Adrenal gland (tissue), 19 donors: ENCODE measurements around the gene FOXO4. TPM values are rescaled to one million over a fixed set of nuclear protein-coding genes. Genes with fewer than 3 reads are reported as not detected.
"Not testable (repeated sequence)": the region's sequence is repeated elsewhere in the genome, so short reads cannot be mapped to it uniquely, and the experiment has no call there.

Source experiments
- DNase-seq, 7 donors: peaks; one replicate each; pipeline ENCODE4 v3.0.0-alpha.2; 2019 to 2020
- H3K27ac ChIP-seq, 5 donors: fragments of 200-600 bp; sonication (generic) in 4 of 5; 1 replicate in 3 of 5; 2 replicates in 2 of 5; pipeline versions ENCODE4 v1.5.1 to v1.8.0; 2016 to 2020; ENCODE audit warnings: mild to moderate bottlenecking in 1 of 5
- H3K27me3 ChIP-seq: fragments of 200-600 bp; 2 replicates; pipeline ENCODE4 v1.8.0; 2021
- H3K36me3 ChIP-seq, 2 donors: fragments of 200-600 bp; replicated peaks in 1 of 2; 1 replicate in 1 of 2; 2 replicates in 1 of 2; pipeline versions ENCODE4 v1.5.1 to v1.8.0; 2018 to 2022
- H3K4me1 ChIP-seq, 2 donors: fragments of 200-600 bp; replicated peaks in 1 of 2; 1 replicate in 1 of 2; 2 replicates in 1 of 2; pipeline versions ENCODE4 v1.5.1 to v1.8.0; 2018 to 2021
- H3K4me3 ChIP-seq, 4 donors: fragments of 200-600 bp; sonication (generic) in 3 of 4; one replicate each; pipeline ENCODE4 v1.5.1; 2016 to 2018
- H3K9me3 ChIP-seq, 3 donors: fragments of 200-600 bp; sonication (generic) in 1 of 3; replicated peaks in 1 of 3; 1 replicate in 2 of 3; 2 replicates in 1 of 3; pipeline versions ENCODE4 v1.5.1 to v1.8.0; 2016 to 2021
- CTCF ChIP-seq, 6 experiments: fragments of 450-650 bp in 4 of 6; fragments of 200-600 bp in 2 of 6; sonication (generic) in 1 of 6; IDR thresholded peaks; 1 replicate in 5 of 6; 2 replicates in 1 of 6; pipeline versions ENCODE4 v1.5.1 to v1.8.0; 2016 to 2021; ENCODE audit warnings: antibody characterized with exemption in 6 of 6, mild to moderate bottlenecking in 2 of 6, moderate library complexity in 1 of 6
- POLR2A ChIP-seq, 2 donors: fragments of 450-650 bp; IDR thresholded peaks; one replicate each; pipeline ENCODE4 v1.6.1; 2017; ENCODE audit warnings: antibody characterized with exemption in 2 of 2, mild to moderate bottlenecking in 2 of 2, moderate library complexity in 1 of 2
- WGBS, 4 donors: extraction: QIAGEN DNeasy Blood & Tissue Kit in 2 of 4; methylation state at CpG; one replicate each; pipeline versions ENCODE4 v1.1.5 to v1.1.7; 2013 to 2017; 5-methylcytosine and 5-hydroxymethylcytosine counted together
- intact Hi-C, 2 donors: fragments of 100-400 bp; cut with DNase I; formaldehyde crosslinking; loops; one replicate each; pipeline versions ENCODE4 v1.14.1 to v1.15.0; 2022 to 2023
- long read RNA-seq, 10 donors: library from polyadenylated mRNA in 3 of 10; unstranded in 2 of 10; stranded (forward) in 1 of 10; transcript quantifications; one replicate each; pipeline ENCODE4 v2.0.0 and lab custom pipeline, GENCODE V29; 2021 to 2026
- polyA plus RNA-seq, 3 donors: library from polyadenylated mRNA; stranded (reverse); fragments of 200-250 nt in 2 of 3; fragments of 350-450 nt in 1 of 3; fragmentation: Illumina TruSeq in 1 of 3; extraction: RNeasy Lipid Tissue Mini Kit (QIAGEN cat#74804) in 1 of 3; gene quantifications; one replicate each; pipeline ENCODE4 v1.2.3, GENCODE V29; 2013 to 2014
- total RNA-seq, 9 donors: library from RNA; depleted of rRNA in 4 of 9; stranded (reverse); fragments of >200 nt in 4 of 9; fragments of 120-200 nt in 1 of 9; fragmentation: NEBNext Ultra II Directional in 1 of 9; extraction: Animal tissue kit (Norgen Biotek cat#: 25700) in 1 of 9; gene quantifications; one replicate each; pipeline versions ENCODE4 v1.1.0 to v1.2.4, GENCODE V29; 2013 to 2023
- donor health status: healthy with polysubstance abuse.
- donor health status: Bipolar disorder and iron deficiency.
- donor health status: DM: yes; HTN: yes; CAD: no.
- donor health status: DM: no; HTN: no; CAD: no.
- donor health status: DM: no; HTN: no; CAD: no.
- donor health status: DM: yes; HTN: yes; CAD: no.

Gene FOXO4
- total RNA-seq, result 100 to 1,000 TPM in 5 of 9 donors, 10 to 100 TPM in 4; 61.3 to 191 (median 101) TPM
- polyA plus RNA-seq, result 10 to 100 TPM; 14.3 to 47.7 (median 34.2) TPM
- long read RNA-seq, donor 1, transcript FOXO4-202 (3 exons, 3,301 nt), result major isoform, 23 of 149 reads
- long read RNA-seq, donor 1, partial matches to known transcripts, result 124 of 149 reads
- long read RNA-seq, donor 1, other reads (novel, unspliced or antisense), result 0 of 149 reads
- long read RNA-seq, donor 2, transcript FOXO4-202 (3 exons, 3,301 nt), result major isoform, 23 of 273 reads
- long read RNA-seq, donor 2, partial matches to known transcripts, result 248 of 273 reads
- long read RNA-seq, donor 2, other reads (novel, unspliced or antisense), result 0 of 273 reads
- long read RNA-seq, donor 3, transcript FOXO4-202 (3 exons, 3,301 nt), result major isoform, 11 of 261 reads
- long read RNA-seq, donor 3, partial matches to known transcripts, result 250 of 261 reads
- long read RNA-seq, donor 3, other reads (novel, unspliced or antisense), result 0 of 261 reads
- long read RNA-seq, donor 4, partial matches to known transcripts, result 1 of 2 reads
- long read RNA-seq, donor 4, other reads (novel, unspliced or antisense), result 0 of 2 reads
- long read RNA-seq, donor 5, transcript FOXO4-202 (3 exons, 3,301 nt), result major isoform, 32 of 45 reads
- long read RNA-seq, donor 5, partial matches to known transcripts, result 5 of 45 reads
- long read RNA-seq, donor 5, other reads (novel, unspliced or antisense), result 8 of 45 reads
- long read RNA-seq, donor 6, result 0 reads
- long read RNA-seq, donor 7, transcript FOXO4-202 (3 exons, 3,301 nt), result major isoform, 6 of 93 reads
- long read RNA-seq, donor 7, partial matches to known transcripts, result 87 of 93 reads
- long read RNA-seq, donor 7, other reads (novel, unspliced or antisense), result 0 of 93 reads
- long read RNA-seq, donor 8, transcript FOXO4-202 (3 exons, 3,301 nt), result major isoform, 44 of 231 reads
- long read RNA-seq, donor 8, partial matches to known transcripts, result 187 of 231 reads
- long read RNA-seq, donor 8, other reads (novel, unspliced or antisense), result 0 of 231 reads
- long read RNA-seq, donor 9, transcript FOXO4-202 (3 exons, 3,301 nt), result major isoform, 12 of 133 reads
- long read RNA-seq, donor 9, partial matches to known transcripts, result 118 of 133 reads
- long read RNA-seq, donor 9, other reads (novel, unspliced or antisense), result 0 of 133 reads
- long read RNA-seq, donor 10, transcript FOXO4-202 (3 exons, 3,301 nt), result major isoform, 5 of 92 reads
- long read RNA-seq, donor 10, partial matches to known transcripts, result 87 of 92 reads
- long read RNA-seq, donor 10, other reads (novel, unspliced or antisense), result 0 of 92 reads

GRCh38 chrX:71095555-71095980, at the start of gene FOXO4:
FOXO4 (plus strand) TSS chrX:71095851; CDS start chrX:71096529, 678 bp downstream.
- H3K4me3 ChIP-seq, result peak within 1 kb of the TSS in 3 of 4 donors; percentile 37 to 57 (median 48)
- DNase-seq, result peak; percentile 90 to 95 (median 93)
- no peaks in the 10 kb centered on the region for H3K27me3 ChIP-seq
- no peaks in the 10 kb centered on the region for H3K9me3 ChIP-seq
- no peaks in the 10 kb centered on the region for H3K36me3 ChIP-seq
- H3K27ac ChIP-seq, result peak within 1 kb of the TSS in 3 of 5 donors; percentile 21 to 75 (median 38)
- intact Hi-C loops, result no loop called here
- 0 to 20% (median 4%) methylated on average over 6 to 29 of the region's 29 CpGs for WGBS, 4 donors
- peaks cover 0 to 10% of the 10 kb centered on the region in 2 donors for H3K4me1 ChIP-seq
- TF ChIP-seq CTCF (IDR thresholded peaks at IDR 0.05) (no peak), POLR2A (IDR thresholded peaks at IDR 0.05) (no peak)

- 85 to 100% (median 95%) methylated on average over 3 to 8 of the region's 8 CpGs for WGBS, 4 donors
- H3K4me1 ChIP-seq, intact Hi-C loops: not testable (repeated sequence)
Observed at GRCh38 chrX:71047891-71048290, 47.8 kb upstream of the FOXO4 start.

GRCh38 chrX:71052721-71053120, 42.9 kb upstream of the FOXO4 start:
- Histone ChIP-seq H3K36me3 (peaks cover 0 to 4% of the 10 kb centered on the region in 2 donors), H3K27ac (no peak overlapping the region), H3K4me3 (no peak overlapping the region), H3K9me3 (no peaks in the 10 kb centered on the region), H3K4me1 (no peaks in the 10 kb centered on the region), H3K27me3 (peaks cover 3% of the 10 kb centered on the region)
- TF ChIP-seq CTCF (IDR thresholded peaks at IDR 0.05) (no peak), POLR2A (IDR thresholded peaks at IDR 0.05) (no peak)
- intact Hi-C loops, result no loop called here
- no peak for DNase-seq
- WGBS, 4 donors, result 54 to 76% (median 61%) methylated on average over 1 to 7 of the region's 7 CpGs

More at GRCh38 chrX:71047891-71048290, 47.8 kb upstream of the FOXO4 start:
- H3K36me3 ChIP-seq, H3K27ac ChIP-seq, DNase-seq, H3K27me3 ChIP-seq, H3K9me3 ChIP-seq, H3K4me3 ChIP-seq: not testable (repeated sequence)

GRCh38 chrX:71053217-71053621, 42.4 kb upstream of the FOXO4 start:
- no peaks in the 10 kb centered on the region for H3K4me1 ChIP-seq
- no peak for TF ChIP-seq CTCF (IDR thresholded peaks at IDR 0.05)
- no peak for TF ChIP-seq POLR2A (IDR thresholded peaks at IDR 0.05)
- WGBS, 4 donors, result 55 to 83% (median 58%) methylated on average over 7 to 18 of the region's 18 CpGs; no CpG with 5 or more reads in 1 of the 4 donors
- peaks cover 3% of the 10 kb centered on the region for H3K27me3 ChIP-seq
- no peak overlapping the region for H3K4me3 ChIP-seq
- H3K27ac ChIP-seq, result no peak overlapping the region
- no peaks in the 10 kb centered on the region for H3K9me3 ChIP-seq
- intact Hi-C loops, result no loop called here
- peaks cover 0 to 4% of the 10 kb centered on the region in 2 donors for H3K36me3 ChIP-seq
- peak in 6 of 7 donors; percentile 8 to 61 (median 16) for DNase-seq
